ENCODE data around the gene ARFGEF3.

ARFGEF3 gene

DNA sequence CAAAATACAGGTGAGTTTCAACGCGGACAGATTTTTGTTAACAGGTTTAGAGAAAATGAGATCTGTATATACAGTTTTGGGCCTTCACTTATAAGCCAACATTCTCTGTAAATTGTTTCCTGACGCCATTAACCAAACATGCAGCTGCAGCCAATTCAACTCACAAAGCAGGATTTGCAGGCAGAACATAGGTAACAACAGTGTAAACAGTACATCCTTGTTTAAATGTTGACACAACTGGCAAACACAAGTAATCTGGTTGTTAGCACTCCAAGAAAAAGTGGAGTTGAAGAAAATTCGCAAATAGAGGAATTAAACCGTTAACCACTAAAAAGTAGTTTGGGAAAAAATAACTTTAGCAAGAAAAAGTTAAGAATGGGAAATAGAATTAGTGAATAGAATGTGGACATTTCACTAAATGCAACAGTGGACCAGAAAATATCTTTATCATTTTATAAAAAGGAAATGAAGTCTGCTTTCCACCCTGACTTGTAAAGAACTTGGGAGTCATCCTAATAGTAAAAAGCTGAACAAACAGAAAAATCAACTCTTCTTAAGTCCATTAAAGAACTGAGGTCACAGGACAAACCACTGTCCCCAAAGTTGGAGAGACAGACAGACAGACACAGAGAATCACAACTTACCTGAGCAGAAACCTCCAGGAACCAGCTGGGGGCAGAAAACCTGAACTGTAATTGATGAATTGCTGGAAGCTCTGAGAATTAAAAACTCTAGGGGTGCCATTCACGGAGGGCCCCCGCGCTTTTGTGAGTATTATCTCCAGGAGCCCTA, 226.0 kb downstream of the ARFGEF3 start:
- H3K9me3 ChIP-seq (ENCODE audit: control insufficient read depth, insufficient read depth, low read length), result no peaks in the 10 kb centered on the region
- no peak overlapping the region for H3K27ac ChIP-seq (ENCODE audit: low read length)
- WGBS (ENCODE audit: insufficient coverage, insufficient read length), result no CpG with 5 or more reads among the region's 8 CpGs
- no peaks in the 10 kb centered on the region for H3K36me3 ChIP-seq (ENCODE audit: control insufficient read depth, insufficient read depth, low read length)
- no peak overlapping the region for H3K4me3 ChIP-seq (ENCODE audit: low read length)
- no peaks in the 10 kb centered on the region for H3K4me1 ChIP-seq (ENCODE audit: control insufficient read depth, insufficient read depth, low read length)
- no peaks in the 10 kb centered on the region for H3K27me3 ChIP-seq (ENCODE audit: control insufficient read depth, insufficient read depth, low read length)
- no peak for DNase-seq (ENCODE audit: low read depth, low spot score)

DNA sequence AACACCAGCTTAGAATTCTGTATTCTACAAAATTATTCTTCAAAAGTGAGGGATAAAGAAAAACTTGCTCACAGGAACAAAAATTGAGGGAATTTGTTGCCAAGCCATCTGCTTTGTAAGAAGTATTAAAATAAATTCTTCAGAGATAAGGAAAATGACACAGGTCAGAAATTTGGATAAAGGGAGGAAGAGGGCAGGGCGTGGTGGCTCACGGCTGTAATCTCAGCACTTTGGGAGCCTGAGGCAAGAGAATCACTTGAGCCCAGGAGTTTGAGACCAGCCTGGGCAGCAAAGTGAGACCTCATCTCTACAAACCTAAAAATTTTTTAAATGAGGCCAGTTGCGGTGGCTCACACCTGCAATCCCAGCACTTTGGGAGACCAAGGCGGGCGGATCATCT, 227.8 kb downstream of the ARFGEF3 start:
- H3K9me3 ChIP-seq (ENCODE audit: control insufficient read depth, insufficient read depth, low read length), result no peaks in the 10 kb centered on the region

More for the DNA sequence above, 227.8 kb downstream of the ARFGEF3 start:
- DNase-seq (ENCODE audit: low read depth, low spot score), result no peak
- Histone ChIP-seq H3K27me3 (ENCODE audit: control insufficient read depth, insufficient read depth, low read length) (no peaks in the 10 kb centered on the region), H3K4me1 (ENCODE audit: control insufficient read depth, insufficient read depth, low read length) (no peaks in the 10 kb centered on the region), H3K36me3 (ENCODE audit: control insufficient read depth, insufficient read depth, low read length) (no peaks in the 10 kb centered on the region), H3K27ac (ENCODE audit: low read length) (no peak overlapping the region), H3K4me3 (ENCODE audit: low read length) (no peak overlapping the region)
- WGBS (ENCODE audit: insufficient coverage, insufficient read length), result no CpG with 5 or more reads among the region's 5 CpGs

Measured in iPS DF 6.9 (cell line).